Measurements from ENCODE around the gene HMX2.

- TF ChIP-seq, protein P1, sequence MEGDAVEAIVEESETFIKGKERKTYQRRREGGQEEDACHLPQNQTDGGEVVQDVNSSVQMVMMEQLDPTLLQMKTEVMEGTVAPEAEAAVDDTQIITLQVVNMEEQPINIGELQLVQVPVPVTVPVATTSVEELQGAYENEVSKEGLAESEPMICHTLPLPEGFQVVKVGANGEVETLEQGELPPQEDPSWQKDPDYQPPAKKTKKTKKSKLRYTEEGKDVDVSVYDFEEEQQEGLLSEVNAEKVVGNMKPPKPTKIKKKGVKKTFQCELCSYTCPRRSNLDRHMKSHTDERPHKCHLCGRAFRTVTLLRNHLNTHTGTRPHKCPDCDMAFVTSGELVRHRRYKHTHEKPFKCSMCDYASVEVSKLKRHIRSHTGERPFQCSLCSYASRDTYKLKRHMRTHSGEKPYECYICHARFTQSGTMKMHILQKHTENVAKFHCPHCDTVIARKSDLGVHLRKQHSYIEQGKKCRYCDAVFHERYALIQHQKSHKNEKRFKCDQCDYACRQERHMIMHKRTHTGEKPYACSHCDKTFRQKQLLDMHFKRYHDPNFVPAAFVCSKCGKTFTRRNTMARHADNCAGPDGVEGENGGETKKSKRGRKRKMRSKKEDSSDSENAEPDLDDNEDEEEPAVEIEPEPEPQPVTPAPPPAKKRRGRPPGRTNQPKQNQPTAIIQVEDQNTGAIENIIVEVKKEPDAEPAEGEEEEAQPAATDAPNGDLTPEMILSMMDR (IDR thresholded peaks at IDR 0.05; ENCODE audit: control extremely low read depth in 1 of 3, insufficient read depth in 1 of 3, low read depth in 1 of 3, low read length in 3 of 3) = no peak
- TF ChIP-seq TAF1 (IDR thresholded peaks at IDR 0.05; ENCODE audit: low read depth, low read length) (no peak), EZH2 (IDR thresholded peaks at IDR 0.05; ENCODE audit: low read depth, low read length, severe bottlenecking) (no peak), POLR2A (IDR thresholded peaks at IDR 0.05; ENCODE audit: control extremely low read depth in 1 of 2, low read depth in 2 of 2, low read length in 2 of 2) (no peak), RBBP5 (IDR thresholded peaks at IDR 0.05; ENCODE audit: borderline replicate concordance, low read depth, low read length) (no peak), HDAC2 (IDR thresholded peaks at IDR 0.05; ENCODE audit: borderline replicate concordance in 1 of 2, low read depth in 2 of 2, low read length in 2 of 2) (no peak)
Observed at GRCh38 chr10:123101872-123102271, 46.1 kb upstream of the HMX2 start.
